Body of pancreas (tissue), 4 donors: Measurements from ENCODE around the gene GGTLC1. TPM values are rescaled to one million over a fixed set of nuclear protein-coding genes. Genes with fewer than 3 reads are reported as not detected.

Source experiments
- ATAC-seq: fragments of 150-250 bp; one replicate; pipeline ENCODE4 v1.9.1; 2016
- DNase-seq, 4 donors: peaks; one replicate each; pipeline ENCODE4 v3.0.0-alpha.2; 2019
- H3K27ac ChIP-seq, 4 donors: fragments of 200-600 bp; sonication (generic); 1 replicate in 3 of 4; 2 replicates in 1 of 4; pipeline versions ENCODE4 v1.5.1 to v1.6.1; 2016 to 2019; ENCODE audit warnings: mild to moderate bottlenecking in 1 of 4, mixed read lengths in 1 of 4, moderate library complexity in 1 of 4
- H3K27me3 ChIP-seq, 2 donors: fragments of 200-600 bp; sonication (generic); one replicate each; pipeline ENCODE4 v1.6.0; 2016; ENCODE audit warnings: mild to moderate bottlenecking in 1 of 2
- H3K36me3 ChIP-seq, 2 donors: fragments of 200-600 bp; sonication (generic); replicated peaks in 1 of 2; 2 replicates each; pipeline ENCODE4 v1.5.1; 2016; ENCODE audit warnings: low read depth in 2 of 2; ENCODE audit not compliant: insufficient read depth in 1 of 2
- H3K4me1 ChIP-seq: fragments of 200-600 bp; sonication (generic); one replicate; pipeline ENCODE4 v1.6.0; 2016
- H3K4me3 ChIP-seq, 2 donors: fragments of 200-600 bp; sonication (generic); 1 replicate in 1 of 2; 2 replicates in 1 of 2; pipeline ENCODE4 v1.5.1; 2016 to 2019
- H3K9me3 ChIP-seq, 3 donors: fragments of 200-600 bp; sonication (generic); 1 replicate in 2 of 3; 2 replicates in 1 of 3; pipeline ENCODE4 v1.5.1; 2016
- POLR2A ChIP-seq, 3 donors: fragments of 450-650 bp; IDR thresholded peaks; one replicate each; pipeline ENCODE4 v1.6.1; 2016; ENCODE audit warnings: antibody characterized with exemption in 3 of 3, mild to moderate bottlenecking in 2 of 3
- WGBS, 2 donors: methylation state at CpG; one replicate each; pipeline ENCODE4 v1.1.5; 2017; 5-methylcytosine and 5-hydroxymethylcytosine counted together
- intact Hi-C: fragments of 100-400 bp; cut with DNase I; formaldehyde crosslinking; loops from one replicate; pipeline ENCODE4 v1.15.1; 2023
- total RNA-seq, 2 donors: library from RNA; depleted of rRNA; stranded (reverse); fragments of >200 nt; gene quantifications; one replicate each; pipeline ENCODE4 v1.1.0, GENCODE V29; 2016
- TF ChIP-seq, protein P1 (sequence below), 7 experiments: fragments of 450-650 bp in 4 of 7; fragments of 200-600 bp in 3 of 7; sonication (generic) in 3 of 7; IDR thresholded peaks; one replicate each; pipeline ENCODE4 v1.5.1; 2016 to 2019; ENCODE audit warnings: antibody characterized with exemption in 7 of 7

Gene GGTLC1
- total RNA-seq, 2 donors from 2014 or later: 3.4 TPM; not detected in 1

DNA sequence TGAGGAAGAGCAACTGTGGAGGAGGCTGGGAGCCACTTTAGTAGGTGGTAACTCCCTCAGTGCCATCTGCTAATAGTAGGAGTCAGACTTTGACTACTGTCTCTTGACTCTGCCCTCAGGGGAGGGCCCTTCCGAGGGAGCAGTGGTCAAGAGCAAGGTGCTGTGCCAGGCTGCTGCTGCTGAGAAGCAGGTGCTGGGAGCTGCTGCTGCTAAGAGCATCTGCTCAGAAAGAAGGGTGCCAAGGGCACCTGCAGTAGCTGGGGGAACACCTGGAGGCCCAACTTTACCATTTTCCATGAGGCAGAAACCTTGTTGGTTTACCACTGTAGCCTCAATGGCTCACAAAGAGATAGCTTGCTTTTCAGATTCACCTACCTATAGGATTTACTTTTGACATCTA is 18.5 kb downstream of the GGTLC1 start:
- DNase-seq (peak in 1 of 4 donors; percentile 45), ATAC-seq (no peak)
- intact Hi-C loops: no loop called here
- Histone ChIP-seq H3K36me3 (no peaks in the 10 kb centered on the region), H3K27ac (no peak overlapping the region), H3K27me3 (no peaks in the 10 kb centered on the region), H3K9me3 (no peaks in the 10 kb centered on the region), H3K4me1 (no peaks in the 10 kb centered on the region), H3K4me3 (no peak overlapping the region)
- 15% methylated on average over 1 of the region's 1 CpG; no CpG with 5 or more reads in 1 of the 2 donors for WGBS, 2 donors
- TF ChIP-seq, protein P1, sequence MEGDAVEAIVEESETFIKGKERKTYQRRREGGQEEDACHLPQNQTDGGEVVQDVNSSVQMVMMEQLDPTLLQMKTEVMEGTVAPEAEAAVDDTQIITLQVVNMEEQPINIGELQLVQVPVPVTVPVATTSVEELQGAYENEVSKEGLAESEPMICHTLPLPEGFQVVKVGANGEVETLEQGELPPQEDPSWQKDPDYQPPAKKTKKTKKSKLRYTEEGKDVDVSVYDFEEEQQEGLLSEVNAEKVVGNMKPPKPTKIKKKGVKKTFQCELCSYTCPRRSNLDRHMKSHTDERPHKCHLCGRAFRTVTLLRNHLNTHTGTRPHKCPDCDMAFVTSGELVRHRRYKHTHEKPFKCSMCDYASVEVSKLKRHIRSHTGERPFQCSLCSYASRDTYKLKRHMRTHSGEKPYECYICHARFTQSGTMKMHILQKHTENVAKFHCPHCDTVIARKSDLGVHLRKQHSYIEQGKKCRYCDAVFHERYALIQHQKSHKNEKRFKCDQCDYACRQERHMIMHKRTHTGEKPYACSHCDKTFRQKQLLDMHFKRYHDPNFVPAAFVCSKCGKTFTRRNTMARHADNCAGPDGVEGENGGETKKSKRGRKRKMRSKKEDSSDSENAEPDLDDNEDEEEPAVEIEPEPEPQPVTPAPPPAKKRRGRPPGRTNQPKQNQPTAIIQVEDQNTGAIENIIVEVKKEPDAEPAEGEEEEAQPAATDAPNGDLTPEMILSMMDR (IDR thresholded peaks at IDR 0.05): no peak
- TF ChIP-seq POLR2A (IDR thresholded peaks at IDR 0.05): no peak

DNA sequence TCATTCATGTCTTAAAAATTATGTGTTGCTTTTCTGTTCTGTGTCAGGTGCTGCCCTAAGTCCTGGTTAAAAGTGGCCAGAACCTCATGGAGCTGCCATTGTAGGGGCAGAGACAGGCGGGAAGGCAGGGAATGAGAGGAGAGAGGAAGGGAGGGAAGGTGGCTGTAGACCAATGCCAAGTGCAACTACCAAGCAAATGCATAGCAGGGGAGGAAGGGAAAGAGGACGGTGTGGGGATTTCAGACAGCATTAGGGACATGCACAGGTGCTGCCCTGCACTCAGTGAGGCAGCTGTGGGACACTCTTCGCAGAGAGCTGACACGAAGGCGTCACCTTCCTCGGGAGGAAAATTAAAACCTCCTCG is 21.0 kb downstream of the GGTLC1 start:
- H3K4me1 ChIP-seq: no peaks in the 10 kb centered on the region
- H3K27ac ChIP-seq: no peak overlapping the region
- no peaks in the 10 kb centered on the region for H3K36me3 ChIP-seq
- DNase-seq (no peak), ATAC-seq (no peak)
- H3K9me3 ChIP-seq: no peaks in the 10 kb centered on the region
- 77% methylated on average over 7 of the region's 7 CpGs for WGBS, 2 donors
- no peak for TF ChIP-seq POLR2A (IDR thresholded peaks at IDR 0.05)
- TF ChIP-seq, protein P1 (IDR thresholded peaks at IDR 0.05): no peak
- no peak overlapping the region for H3K4me3 ChIP-seq
- H3K27me3 ChIP-seq: no peaks in the 10 kb centered on the region
- intact Hi-C loops: no loop called here

DNA sequence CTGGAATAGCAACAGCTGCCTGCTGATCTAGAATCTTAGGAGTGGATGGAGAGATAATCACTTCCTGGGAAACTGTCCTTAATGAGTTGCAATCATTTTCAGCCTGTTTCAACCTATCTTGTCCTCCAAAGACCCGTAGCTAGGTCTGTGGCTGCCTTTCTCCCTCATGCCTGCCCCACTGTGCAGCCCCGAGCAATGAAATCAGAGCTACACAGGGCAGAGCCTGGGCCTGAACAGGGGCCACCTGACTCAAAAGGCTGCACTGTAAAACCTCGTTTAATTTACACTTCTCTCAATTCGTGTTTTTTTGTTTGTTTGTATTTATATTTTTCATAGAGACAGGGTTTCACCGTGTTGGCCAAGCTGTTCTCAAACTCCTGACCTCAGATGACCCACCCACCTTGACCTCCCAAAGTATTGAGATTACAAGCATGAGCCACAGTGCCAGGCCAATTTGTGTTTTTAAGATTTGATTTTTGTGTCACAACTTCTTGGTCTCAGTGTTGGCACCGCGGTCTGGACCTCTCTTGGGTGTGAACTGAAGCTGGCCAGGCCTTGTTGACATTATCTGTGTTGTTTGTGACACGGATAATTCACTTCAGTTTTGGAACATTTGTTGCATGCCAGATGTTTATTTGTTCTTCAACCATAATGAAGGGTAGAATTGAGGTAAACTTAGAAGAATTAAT is 21.5 kb downstream of the GGTLC1 start:
- intact Hi-C loops: no loop called here
- H3K4me3 ChIP-seq: no peak overlapping the region
- ATAC-seq (no peak), DNase-seq (no peak)
- WGBS, 2 donors: 73 to 77% methylated on average over 8 of the region's 8 CpGs
- H3K36me3 ChIP-seq: no peaks in the 10 kb centered on the region
- TF ChIP-seq POLR2A (IDR thresholded peaks at IDR 0.05): no peak
- TF ChIP-seq, protein P1 (IDR thresholded peaks at IDR 0.05): no peak
- H3K4me1 ChIP-seq: no peaks in the 10 kb centered on the region
- H3K27ac ChIP-seq: no peak overlapping the region
- no peaks in the 10 kb centered on the region for H3K9me3 ChIP-seq
- H3K27me3 ChIP-seq: no peaks in the 10 kb centered on the region

DNA sequence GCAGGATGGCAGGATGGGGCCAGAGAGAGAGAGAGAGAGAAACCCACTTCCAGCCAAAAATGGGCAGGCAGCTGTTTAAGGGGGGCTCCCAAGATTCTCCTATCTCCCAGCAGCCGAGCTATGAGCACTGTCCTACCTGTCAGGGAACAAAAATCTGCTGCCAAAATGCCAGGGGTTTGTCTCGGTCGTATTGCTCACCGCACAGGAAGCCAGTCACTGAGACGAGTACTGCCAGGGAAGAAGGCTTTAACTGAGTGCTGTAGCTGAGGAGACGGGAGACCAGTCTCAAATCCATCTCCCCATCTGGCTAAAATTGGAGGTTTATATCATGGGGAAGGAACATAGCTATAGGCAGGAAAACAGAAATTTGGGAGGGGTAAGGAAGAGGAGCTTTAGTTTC is 22.3 kb downstream of the GGTLC1 start:
- H3K27ac ChIP-seq: no peak overlapping the region
- H3K4me3 ChIP-seq: no peak overlapping the region
- no peaks in the 10 kb centered on the region for H3K9me3 ChIP-seq
- 80 to 93% methylated on average over 6 of the region's 6 CpGs for WGBS, 2 donors
- no peaks in the 10 kb centered on the region for H3K36me3 ChIP-seq
- ATAC-seq: no peak
- TF ChIP-seq POLR2A (IDR thresholded peaks at IDR 0.05): no peak
- TF ChIP-seq, protein P1 (IDR thresholded peaks at IDR 0.05): no peak
- intact Hi-C loops: no loop called here
- H3K27me3 ChIP-seq: no peaks in the 10 kb centered on the region
- DNase-seq: no peak
- H3K4me1 ChIP-seq: no peaks in the 10 kb centered on the region

DNA sequence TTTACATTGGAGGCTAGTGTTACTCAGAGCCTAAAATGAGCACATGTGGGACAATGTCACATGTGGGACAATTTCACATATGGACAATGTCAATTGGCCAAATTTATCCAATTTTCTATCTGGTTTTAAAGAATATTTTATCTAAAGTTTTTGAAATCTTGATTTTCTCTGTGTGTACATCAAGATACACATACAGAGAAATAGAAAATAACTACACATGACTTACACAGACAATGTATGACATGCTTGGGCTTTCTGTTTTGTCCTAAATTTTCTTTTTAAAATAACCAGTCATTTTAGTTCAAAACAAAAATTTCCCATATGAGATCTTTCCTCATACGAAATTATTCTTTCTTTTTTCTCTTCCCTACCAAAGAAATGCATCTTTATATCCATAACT is 24.6 kb downstream of the GGTLC1 start:
- intact Hi-C loops: no loop called here
- Histone ChIP-seq H3K4me3 (no peak overlapping the region), H3K27ac (no peak overlapping the region), H3K27me3 (no peaks in the 10 kb centered on the region), H3K36me3 (no peaks in the 10 kb centered on the region), H3K4me1 (no peaks in the 10 kb centered on the region), H3K9me3 (no peaks in the 10 kb centered on the region)
- WGBS, 2 donors: 45 to 47% methylated on average over 1 of the region's 1 CpG
- no peak for TF ChIP-seq POLR2A (IDR thresholded peaks at IDR 0.05)
- TF ChIP-seq, protein P1 (IDR thresholded peaks at IDR 0.05): no peak
- DNase-seq (no peak), ATAC-seq (no peak)
